Measurements from ENCODE around the gene MICAL2.
A peak's percentile ranks its signal among the peaks of the same experiment; 100 is the strongest.

The MICAL2 gene

DNA sequence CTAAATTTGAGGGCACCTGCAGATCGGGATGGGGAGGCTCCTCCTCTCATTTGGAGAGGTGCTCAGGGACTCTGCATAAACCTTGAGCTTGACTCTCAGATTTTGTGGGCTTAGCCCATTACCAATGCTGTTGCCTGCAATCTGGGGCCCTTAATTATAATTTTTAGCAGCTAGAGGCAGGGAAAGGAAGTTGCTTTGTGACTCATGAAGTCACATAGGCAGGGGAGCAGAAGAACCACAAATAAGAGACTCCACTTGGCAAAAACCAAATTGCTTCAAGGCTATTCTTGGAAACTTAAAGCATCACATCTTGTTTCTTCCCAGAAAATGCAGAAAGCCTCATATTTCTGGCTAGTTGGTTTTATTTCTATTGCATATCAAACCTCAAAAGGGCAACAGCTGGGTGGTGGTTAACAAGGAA, 46.9 kb downstream of the MICAL2 start:
- peak; percentile 83 for DNase-seq

DNA sequence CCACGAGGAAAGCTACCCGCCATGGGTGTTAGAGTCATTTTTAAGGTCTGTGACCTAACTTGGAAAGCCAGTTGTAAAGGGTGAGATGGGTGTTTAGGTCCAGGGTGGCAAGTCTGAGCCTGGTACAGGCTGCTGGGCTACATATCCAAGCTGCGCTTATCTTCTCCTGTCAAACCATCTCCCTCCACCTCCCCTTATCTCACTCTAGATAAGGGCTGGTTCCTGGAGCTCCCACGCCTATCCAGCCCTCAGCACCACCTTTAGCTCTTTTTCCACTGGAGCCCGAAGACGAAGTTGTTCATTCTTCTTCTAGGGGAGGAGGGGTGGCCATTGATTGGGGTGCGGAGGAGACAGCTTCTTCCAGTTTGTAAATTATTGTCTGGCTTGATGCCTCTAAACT, 48.5 kb downstream of the MICAL2 start:
- DNase-seq, result no peak

DNA sequence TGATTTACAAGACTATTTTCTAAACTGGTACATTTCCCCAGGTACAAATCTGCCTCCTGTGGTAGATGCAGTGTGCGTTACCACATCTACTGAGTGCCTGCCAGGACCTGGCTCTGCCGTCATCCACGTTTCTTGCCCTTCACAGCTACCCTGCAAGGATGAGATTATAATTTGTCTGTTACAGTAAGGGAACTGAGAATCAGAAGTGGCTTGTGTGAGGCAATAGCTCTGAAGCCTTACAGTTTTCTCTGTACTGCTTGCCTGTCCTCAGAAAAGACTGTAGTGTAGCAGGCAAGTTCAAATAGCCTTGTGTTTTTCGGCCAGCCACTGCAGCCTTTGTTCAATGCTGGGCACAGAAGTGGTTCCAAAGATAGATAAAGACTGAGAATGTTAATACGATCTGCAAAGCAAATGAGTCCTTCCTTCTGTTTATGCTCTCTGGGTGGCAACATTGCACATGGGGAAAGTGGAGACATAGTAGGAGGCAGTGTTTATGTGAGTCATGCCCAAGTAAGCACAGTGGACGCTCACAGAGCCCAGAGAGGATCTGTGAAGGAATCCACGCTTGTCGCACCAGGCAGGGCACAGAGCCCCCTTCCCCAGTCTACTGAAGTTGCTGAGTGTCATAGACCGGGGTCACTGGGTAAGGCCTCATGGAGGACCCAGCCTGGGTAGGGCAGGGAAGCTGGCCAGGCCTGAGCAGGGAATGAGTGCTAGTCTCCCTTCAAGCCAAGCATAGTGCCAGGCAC, 49.1 kb downstream of the MICAL2 start:
- DNase-seq, result peak; percentile 94

DNA sequence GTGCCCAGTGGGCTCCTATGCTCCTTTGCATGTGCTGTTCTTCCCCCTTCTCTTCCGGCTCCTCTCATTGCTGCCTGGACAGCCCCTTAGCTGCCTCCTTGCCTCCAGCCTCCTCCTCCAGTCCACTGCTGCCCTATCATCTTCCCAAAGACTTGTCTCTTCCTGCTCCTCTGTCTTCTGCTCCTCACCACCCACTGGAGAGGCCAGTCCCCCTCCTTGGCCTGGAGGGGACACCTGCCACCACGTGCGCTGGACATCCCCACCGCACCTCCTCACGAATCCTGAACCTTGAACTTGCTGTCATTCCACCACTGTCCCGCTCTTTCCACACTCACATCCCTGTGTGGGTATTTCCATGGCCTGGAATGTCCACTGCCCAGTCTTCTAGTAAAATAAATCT, 49.8 kb downstream of the MICAL2 start:
- DNase-seq, result no peak

DNA sequence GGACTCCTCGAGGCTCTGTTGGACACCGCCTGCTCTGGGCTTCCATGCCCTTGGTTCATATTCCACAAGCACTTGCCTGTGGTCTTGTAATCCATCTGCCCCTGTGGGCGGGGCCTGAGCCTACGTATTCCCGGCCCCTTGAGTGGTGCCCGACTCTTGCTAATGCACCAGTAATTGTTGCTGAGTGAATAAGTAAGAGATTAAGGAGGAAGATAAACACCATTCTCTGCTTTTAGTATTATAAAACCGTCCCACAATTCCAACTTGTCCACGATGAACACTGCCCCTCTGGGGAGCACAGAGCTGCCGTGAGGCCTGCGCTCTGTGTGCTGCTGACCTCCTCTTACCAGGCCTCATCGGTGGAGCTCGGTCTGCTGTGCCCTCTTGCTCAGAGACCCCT, 50.3 kb downstream of the MICAL2 start:
- no peak for DNase-seq

- DNase-seq, result no peak
Measured at GRCh38 chr11:12161137-12161536, 50.7 kb downstream of the MICAL2 start.

GRCh38 chr11:12161603-12162350, 51.4 kb downstream of the MICAL2 start:
- no peak for DNase-seq

DNA sequence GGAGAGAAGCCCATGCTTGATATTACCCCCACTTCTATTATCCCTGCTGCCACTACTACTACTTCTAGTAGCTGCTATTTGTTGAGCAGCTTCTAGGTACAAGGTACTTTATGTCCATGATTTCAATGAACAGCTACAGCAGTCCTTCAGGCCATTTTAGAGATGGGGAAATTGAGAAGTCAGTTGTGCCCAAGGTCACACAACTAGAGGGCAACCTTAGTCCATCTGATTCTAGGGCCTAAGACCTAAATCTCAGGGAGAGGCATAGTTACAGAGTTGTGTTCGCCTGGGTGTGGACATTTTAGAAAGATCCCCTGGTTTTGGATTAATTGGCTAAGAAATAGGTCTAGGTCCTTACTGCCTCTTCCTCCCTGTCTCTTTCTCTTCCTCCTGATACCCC, 52.3 kb downstream of the MICAL2 start:
- no peak for DNase-seq

GRCh38 chr11:12163181-12163941, 53.0 kb downstream of the MICAL2 start:
- DNase-seq, result peak; percentile 99

- DNase-seq, result peak; percentile 69
Measured at GRCh38 chr11:12164061-12165014, 53.9 kb downstream of the MICAL2 start.

DNA sequence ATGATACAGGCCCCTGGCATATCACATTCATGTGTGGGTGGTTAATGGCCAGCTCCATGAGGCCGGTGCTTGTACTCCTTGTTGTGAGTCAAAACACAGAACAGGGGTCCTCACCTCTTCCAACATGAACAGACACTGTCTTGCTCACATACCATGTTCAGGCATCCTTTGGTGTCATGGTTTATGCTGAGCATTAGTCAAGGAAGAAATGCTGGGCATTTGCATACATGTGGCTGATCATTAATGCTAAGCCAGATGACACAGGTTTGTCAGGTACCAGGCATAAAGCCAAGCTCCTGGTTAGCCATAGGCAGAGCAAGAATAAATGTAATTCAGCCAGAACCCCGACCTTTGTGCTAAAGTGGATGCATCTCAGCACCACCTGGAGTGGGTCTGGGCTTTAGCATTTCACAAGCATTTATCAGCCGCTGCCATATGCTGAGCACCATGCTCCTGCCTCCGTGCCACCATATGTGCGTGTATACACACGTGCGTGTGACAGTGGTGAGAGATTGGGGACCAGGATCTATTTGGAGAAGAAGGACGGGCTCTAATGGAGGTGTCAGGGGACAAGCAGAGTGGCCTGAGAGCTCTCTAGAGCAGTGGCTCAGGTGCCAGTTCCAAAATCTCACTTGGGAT, 55.0 kb downstream of the MICAL2 start:
- DNase-seq, result no peak

- DNase-seq, result no peak
Measured at GRCh38 chr11:12166299-12167060, 56.1 kb downstream of the MICAL2 start.

DNA sequence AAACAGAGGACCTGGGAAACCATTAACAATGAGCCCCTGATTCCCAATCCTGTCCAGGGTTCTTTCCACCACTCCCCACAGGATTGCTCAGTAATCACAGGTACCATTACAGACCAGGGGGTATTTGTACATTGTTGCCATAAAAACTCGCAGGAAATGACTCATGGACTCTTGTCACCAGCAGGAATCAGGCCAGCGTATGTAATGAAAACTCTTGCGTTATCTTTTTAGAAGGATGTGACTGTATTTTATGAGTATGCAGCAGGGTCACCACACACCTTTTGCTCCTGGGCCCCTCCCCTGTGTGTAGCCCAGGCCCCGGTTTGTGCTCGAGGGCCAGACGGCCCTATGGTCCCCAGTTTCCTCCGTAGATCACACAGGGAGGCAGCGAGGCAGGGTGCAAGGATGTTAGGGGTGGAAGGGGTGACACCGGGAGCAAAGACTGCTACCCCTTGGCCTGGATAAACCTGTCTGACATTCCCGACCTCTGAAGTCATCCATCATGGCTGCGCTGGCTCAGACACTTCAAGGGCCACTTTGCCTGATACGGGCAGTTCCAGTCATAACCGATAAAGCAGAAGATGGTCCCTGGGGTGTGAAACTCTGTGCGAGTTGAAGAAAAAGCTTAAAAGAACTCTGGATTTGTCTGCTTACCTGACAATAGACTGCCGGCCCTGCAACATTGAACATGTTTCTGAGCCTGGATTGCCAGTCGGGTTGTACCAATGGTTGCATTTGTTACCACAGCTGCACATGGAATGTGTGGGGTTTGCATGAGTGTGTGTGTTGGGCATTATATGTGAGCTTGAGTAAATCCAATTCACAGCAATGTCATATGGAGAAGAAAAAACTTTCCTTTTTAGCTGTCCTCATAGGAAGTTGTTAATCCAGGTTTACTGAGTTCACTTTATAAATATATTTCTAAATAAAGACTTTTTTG, 56.9 kb downstream of the MICAL2 start:
- peak; percentile 95 for DNase-seq

GRCh38 chr11:12168114-12168513, 57.7 kb downstream of the MICAL2 start:
- no peak for DNase-seq

GRCh38 chr11:12169822-12170221, 59.4 kb downstream of the MICAL2 start:
- no peak for DNase-seq

GRCh38 chr11:12170501-12170900, 60.1 kb downstream of the MICAL2 start:
- no peak for DNase-seq

GRCh38 chr11:12170984-12171383, 60.6 kb downstream of the MICAL2 start:
- peak; percentile 96 for DNase-seq

DNA sequence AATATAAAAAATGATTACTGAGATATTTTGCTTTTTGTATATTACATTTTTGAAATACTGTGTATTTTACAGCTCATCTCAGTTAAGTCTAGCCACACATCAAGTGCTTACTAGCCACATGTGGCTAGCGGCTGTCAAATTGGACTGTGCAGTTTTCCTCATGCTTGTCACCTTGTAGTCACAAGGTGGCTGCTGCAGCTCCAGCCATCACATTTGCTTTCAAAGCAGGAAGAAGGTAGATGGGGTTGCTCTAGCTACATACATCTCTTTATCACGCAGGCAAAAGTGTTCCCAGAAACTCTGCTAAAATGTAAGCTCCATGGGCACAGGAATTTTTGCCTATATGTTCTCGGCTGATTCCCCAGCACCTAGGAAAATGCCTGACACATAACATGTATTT, 61.5 kb downstream of the MICAL2 start:
- no peak for DNase-seq

DNA sequence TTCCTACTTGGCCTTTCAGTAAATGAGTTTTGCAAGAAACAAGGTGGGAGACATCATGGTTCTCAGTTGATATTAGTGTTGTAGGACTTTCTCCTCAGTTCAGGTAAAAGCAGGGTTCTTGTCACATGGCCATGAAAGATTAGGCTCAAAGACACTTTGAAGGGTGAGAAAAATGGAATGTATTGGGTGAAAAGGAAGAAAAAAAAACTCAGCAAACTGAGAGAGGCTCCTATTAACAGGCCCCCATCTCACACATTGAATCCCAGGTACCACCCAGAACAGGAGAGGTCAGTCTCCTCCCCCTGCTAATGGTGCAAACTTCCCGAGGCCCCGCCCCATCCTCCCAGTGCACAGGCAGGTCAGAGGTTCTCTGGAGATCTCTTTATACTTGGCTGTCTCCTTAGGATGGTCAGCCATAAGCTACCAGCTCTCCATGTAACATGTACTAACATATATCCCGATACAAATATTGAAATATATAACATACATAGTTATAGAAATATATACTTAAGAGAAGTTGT, 62.2 kb downstream of the MICAL2 start:
- no peak for DNase-seq
